HG02884 (cell line): ENCODE data around the gene ABHD13.
"Not testable (repeated sequence)": the region's sequence is repeated elsewhere in the genome, so short reads cannot be mapped to it uniquely, and the experiment has no call there.

Source experiments
- ATAC-seq: cut with Tn5 transposase; IDR thresholded peaks from one replicate; pipeline ENCODE4 v1.9.1; 2021; ENCODE audit warnings: mild to moderate bottlenecking, moderate library complexity; ENCODE audit not compliant: unreplicated experiment

The ABHD13 gene

GRCh38 chr13:108218044-108218974 lies at the start of gene ABHD13:
TSS of gene ABHD13 (plus strand) at chr13:108218392. CDS start at chr13:108229219, 10,827 bp downstream.
- peak; percentile 70 for ATAC-seq

GRCh38 chr13:108168929-108169328 lies 49.3 kb upstream of the ABHD13 start:
- ATAC-seq: no peak

- ATAC-seq: peak; percentile 61
Measured at GRCh38 chr13:108176685-108177274, 41.4 kb upstream of the ABHD13 start.

GRCh38 chr13:108178078-108178477 lies 40.1 kb upstream of the ABHD13 start:
- ATAC-seq: no peak

- no peak for ATAC-seq
Measured at GRCh38 chr13:108182652-108183051, 35.5 kb upstream of the ABHD13 start.

- no peak for ATAC-seq
Measured at GRCh38 chr13:108185223-108185622, 33.0 kb upstream of the ABHD13 start.

DNA sequence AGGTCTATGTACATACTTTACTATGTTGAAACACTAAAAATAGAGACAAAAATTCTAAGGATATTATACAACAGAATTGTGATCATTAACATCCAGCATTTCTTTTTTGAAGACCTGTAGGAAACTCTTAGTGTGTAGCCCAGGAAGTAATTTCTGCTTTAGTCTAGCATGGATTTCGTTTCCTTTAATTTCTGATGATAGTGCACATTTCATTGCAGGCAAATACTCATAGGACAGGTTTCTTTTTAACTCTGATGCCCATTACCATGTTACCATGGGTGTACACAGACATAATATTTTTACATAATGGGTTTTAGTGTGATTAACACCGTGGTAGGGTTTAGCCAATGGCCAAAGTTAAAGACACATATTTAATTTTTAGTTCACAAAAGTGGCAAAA lies 29.9 kb upstream of the ABHD13 start:
- no peak for ATAC-seq

DNA sequence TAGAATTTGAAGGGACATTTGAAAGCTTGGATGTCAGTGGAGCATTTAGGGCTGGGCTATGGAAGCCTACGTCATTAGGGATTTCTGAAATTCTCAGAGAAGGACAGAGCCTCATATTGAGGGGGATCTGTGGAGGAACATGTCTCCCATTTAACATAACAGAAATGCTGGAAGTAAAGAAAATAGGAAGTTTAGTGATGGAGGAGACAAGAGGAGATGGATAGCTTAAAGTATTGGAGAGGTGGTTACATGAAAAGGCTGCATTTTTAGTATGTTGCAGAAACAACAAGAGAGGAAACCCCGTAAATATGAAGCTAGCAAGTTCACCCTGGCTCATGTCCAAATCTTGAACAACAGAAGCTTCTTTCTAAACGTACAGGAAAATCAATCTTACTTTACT lies 27.3 kb upstream of the ABHD13 start:
- no peak for ATAC-seq

GRCh38 chr13:108193806-108194205 lies 24.4 kb upstream of the ABHD13 start:
- no peak for ATAC-seq

DNA sequence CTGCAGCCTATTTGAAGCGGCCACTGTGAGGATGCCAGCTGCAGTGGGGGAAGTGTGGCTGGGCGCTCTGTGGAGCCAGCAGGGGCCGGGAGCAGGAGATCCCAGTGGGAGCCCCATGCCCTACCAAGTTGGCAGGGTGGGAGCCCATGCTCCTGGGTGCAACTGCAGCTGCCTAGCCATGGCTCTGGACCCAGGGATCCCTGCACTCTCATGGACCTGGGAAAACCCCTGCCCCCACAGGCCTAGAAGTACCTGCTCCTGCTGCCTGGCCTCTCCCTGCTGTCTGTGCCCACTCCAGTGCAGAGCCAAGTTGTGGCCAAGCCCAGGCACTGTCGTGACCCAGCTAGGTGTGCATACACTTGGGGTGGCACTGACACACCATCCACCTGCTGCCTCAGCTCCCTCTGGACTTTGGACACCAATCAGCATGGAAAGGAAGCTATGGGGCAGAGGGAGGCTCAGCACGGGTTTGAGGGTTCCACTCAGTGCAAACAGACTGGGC lies 23.7 kb upstream of the ABHD13 start:
- ATAC-seq: no peak

- ATAC-seq: no peak
Measured at GRCh38 chr13:108195146-108195545, 23.0 kb upstream of the ABHD13 start.

GRCh38 chr13:108195861-108196260 lies 22.3 kb upstream of the ABHD13 start:
- ATAC-seq: no peak

DNA sequence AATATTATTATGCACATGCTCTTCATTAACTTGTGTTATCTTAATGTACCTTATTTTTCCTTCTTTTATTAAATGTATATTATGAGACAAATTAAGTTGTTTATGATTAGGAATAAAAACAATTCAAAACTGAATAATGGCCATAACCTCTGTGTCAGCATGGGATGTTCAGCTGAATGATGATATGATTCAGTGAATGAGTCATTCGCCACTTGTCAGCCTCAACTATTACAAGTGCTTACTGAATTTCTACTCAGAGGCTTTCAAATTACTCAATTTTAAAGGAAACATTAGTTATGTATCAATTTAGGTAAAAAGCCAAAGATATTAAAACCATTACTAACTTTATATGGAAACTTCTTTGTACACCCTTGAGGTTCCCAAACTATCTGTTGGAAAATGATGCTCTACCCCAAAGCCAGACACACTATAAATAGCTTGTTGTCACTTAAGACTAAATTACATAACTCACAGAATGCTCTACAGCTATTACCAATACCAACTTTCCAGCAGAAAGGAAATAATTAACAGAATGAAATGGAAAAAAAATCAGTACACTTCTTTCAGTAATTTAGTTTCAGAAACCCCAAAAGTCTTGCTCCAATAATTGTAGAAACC lies 17.3 kb upstream of the ABHD13 start:
- ATAC-seq: no peak

DNA sequence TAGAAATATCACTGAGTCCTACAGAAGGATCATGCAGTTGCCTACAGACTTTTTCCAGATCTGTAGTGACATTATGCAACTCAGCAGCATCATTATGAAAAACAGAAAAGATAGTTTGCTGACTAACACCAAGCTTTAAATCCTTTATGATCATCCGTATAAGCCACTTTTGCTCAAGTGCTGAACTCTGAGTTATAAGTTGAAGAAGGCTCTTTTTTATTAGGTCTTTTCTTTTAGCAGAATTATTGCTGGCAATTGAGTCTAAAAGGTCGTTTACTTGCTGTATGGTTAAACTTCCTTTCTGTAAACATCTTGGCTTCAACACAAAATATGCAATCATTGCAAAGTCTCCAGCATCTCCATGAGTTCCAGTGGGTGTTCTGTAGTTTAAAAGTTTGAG lies 7.6 kb upstream of the ABHD13 start:
- ATAC-seq: no peak

DNA sequence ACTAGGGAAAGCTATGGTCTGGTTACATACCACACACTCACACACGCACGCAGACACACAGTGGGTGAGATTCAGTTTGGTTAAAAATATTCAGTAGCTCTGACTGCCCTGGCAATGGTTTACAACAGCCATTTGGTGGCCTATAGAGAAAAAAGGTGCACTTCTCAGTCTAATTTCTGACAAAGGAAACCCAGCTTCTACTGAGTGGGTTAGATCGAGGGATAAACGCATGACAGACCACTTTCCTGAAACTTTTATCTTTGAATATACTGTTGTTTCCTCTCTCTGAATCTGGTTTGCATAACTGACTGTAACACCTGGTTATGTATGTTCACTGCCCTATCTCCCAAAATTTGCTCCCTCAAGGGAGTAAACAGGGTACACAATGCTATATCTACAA lies 5.3 kb upstream of the ABHD13 start:
- peak; percentile 44 for ATAC-seq

GRCh38 chr13:108213946-108214345 lies 4.2 kb upstream of the ABHD13 start:
- no peak for ATAC-seq

DNA sequence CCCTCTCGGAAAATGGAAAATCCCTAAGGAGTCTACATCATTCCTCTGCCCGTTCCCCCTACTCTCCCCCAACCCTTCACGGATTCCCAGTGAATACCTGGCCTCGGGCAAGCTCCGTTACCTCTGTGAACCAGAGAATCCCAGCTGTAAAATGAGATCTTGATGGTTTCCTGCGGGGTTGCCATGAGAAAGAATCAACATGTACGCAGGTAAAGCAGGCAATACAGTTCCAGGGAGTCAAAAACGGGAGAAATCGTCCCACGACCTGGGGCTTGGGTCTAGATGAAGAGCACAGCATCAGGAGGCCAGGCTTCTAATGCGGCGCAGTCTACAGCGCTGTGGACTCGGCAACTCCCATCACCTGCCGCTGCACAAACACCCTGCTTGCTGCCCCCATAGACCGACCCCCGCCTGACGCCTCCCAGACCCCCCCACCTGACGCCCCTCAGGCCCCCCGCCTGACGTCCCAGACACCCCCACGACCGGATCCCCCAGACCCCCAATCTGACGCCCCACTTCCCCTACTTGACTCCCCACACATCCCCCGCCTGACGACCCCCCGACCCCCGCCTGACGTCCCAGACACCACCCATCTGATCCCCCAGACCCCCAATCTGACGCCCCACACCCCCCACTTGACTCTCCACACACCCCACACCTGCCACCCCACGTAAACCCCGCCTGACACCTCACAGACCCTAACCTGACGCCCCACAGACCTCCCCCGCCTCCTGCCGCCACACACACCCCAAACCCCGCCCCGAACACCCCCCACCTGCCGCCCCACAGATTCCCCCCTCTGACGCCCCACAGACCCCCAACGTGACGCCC lies 3.5 kb upstream of the ABHD13 start:
- no peak for ATAC-seq

- ATAC-seq: peak; percentile 50
Measured at GRCh38 chr13:108215436-108215835, 2.8 kb upstream of the ABHD13 start, which contains the start of gene LIG4. TSS of gene LIG4 (minus strand) at chr13:108215536. CDS start at chr13:108211268, 4,268 bp downstream.

DNA sequence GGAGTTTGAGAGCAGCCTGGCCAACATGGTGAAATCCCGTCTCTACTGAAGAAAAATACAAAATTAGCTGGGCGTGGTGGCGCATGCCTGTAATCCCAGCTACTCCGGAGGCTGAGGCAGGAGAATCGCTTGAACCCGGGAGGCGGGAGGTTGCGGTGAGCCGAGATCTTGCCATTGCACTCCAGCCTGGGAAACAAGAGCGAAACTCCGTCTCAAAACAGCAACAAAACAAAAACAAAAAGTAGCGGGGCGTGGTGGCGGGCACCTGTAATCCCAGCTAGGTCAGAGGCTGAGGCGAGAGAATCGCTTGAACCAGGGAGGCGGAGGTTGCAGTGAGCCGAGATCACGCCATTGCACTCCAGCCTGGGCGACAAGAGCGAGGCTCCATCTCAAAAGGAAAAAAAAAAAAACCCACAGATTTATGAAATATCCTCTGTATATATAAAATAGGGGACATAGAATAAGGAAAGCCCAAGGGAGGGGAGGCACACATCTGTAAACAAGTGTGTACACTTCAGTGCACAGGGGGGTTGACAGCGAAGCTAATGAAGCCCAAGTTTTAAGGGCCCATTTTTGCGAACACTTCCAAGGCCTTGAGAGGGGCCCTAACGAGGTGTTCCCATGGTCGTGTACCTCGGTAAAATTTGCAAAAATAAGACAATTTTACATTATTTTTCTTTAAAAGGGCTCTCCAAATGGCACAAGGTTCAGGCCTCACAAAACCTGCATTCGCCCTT lies 717 bp upstream of the ABHD13 start:
- not testable (repeated sequence) for ATAC-seq

GRCh38 chr13:108220041-108220440 lies 1.8 kb downstream of the ABHD13 start:
- ATAC-seq: no peak
